K562 (cell line): ENCODE measurements around the gene LGI4. TPM values are rescaled to one million over a fixed set of nuclear protein-coding genes. Genes with fewer than 3 reads are reported as not detected.

Experiments used
- ATAC-seq: fragments of 200-7000 bp; cut with Tn5 transposase; 3 replicates; pipeline ENCODE4 v1.9.1; 2020; ENCODE audit warnings: moderate library complexity
- BruUV-seq: library from RNA; stranded (reverse); fragments of 400-500 nt; replicated peaks from 2 replicates; lab custom pipeline; 2021; lab: Mats Ljungman, UMichigan
- CTCF ChIA-PET: fragments of 300-600 bp; formaldehyde crosslinking; extraction: SDS; loops from one replicate; lab custom pipeline; 2021; ENCODE audit warnings: low intra/inter-chr PET ratio; lab: Yijun Ruan, JAX
- POLR2A ChIA-PET: fragments of 300-600, 350-650 bp; sonication (Branson Sonifier 250); formaldehyde crosslinking; extraction: SDS; loops from one replicate; lab custom pipeline; 2021; ENCODE audit warnings: antibody characterized with exemption, inconsistent platforms; lab: Yijun Ruan, JAX
- DNase-seq, 4 experiments: peaks; one replicate each; pipeline versions ENCODE4 v3.0.0 to v3.0.0-alpha.2; 2011 to 2018; ENCODE audit warnings: low spot score in 3 of 4, mixed read lengths in 3 of 4; ENCODE audit errors: extremely low read depth in 1 of 4
- FAIRE-seq: peaks from 2 replicates; lab custom pipeline; 2011; peaks lifted over from hg19 to GRCh38; lab: Jason Lieb, UNC
- H2AFZ ChIP-seq: 2 replicates; pipeline ENCODE4 v1.6.0; 2011; ENCODE audit warnings: low read depth, low read length, control low read depth, inconsistent platforms
- H3K27ac ChIP-seq: fragments of 200-600 bp; 3 replicates; pipeline ENCODE4 v1.8.0; 2011; ENCODE audit warnings: low read depth, mild to moderate bottlenecking, control low read depth, inconsistent platforms, low read length, moderate library complexity, mixed read lengths; ENCODE audit errors: extremely low read depth
- H3K27me3 ChIP-seq, 2 experiments: fragments of 300-600 bp in 1 of 2; 2 replicates in 1 of 2; 3 replicates in 1 of 2; pipeline versions ENCODE4 v1.6.0 to v1.8.0; 2011; ENCODE audit warnings: inconsistent platforms in 2 of 2, low read length in 2 of 2, mild to moderate bottlenecking in 1 of 2, mixed read lengths in 1 of 2, moderate library complexity in 1 of 2; ENCODE audit not compliant: control insufficient read depth in 2 of 2, insufficient read depth in 2 of 2
- H3K36me3 ChIP-seq: fragments of 300-600 bp; 3 replicates; pipeline ENCODE4 v1.8.0; 2011; ENCODE audit warnings: mild to moderate bottlenecking, low read length, inconsistent platforms; ENCODE audit not compliant: control insufficient read depth, insufficient read depth
- H3K4me1 ChIP-seq, 2 experiments: fragments of 200-600 bp in 1 of 2; replicated peaks in 1 of 2; 2 replicates in 1 of 2; 3 replicates in 1 of 2; pipeline versions ENCODE4 v1.5.1 to v1.8.0; 2011; ENCODE audit warnings: inconsistent platforms in 2 of 2, low read length in 2 of 2, mild to moderate bottlenecking in 1 of 2, mixed read lengths in 1 of 2, moderate library complexity in 1 of 2; ENCODE audit not compliant: control insufficient read depth in 2 of 2, insufficient read depth in 2 of 2
- H3K4me2 ChIP-seq: 2 replicates; pipeline ENCODE4 v1.6.1; 2011; ENCODE audit warnings: low read length, control low read depth, inconsistent platforms, mixed read lengths; ENCODE audit not compliant: insufficient read depth
- H3K4me3 ChIP-seq: fragments of 200-600 bp; sonication (generic), shearing (Covaris generic); 2 replicates; pipeline ENCODE4 v1.5.1; 2016; ENCODE audit warnings: control low read depth, inconsistent platforms
- H3K79me2 ChIP-seq: fragments of 200-600 bp; 3 replicates; pipeline ENCODE4 v1.8.0; 2011; ENCODE audit warnings: low read length, inconsistent platforms; ENCODE audit not compliant: control insufficient read depth, insufficient read depth
- H3K9ac ChIP-seq, 2 experiments: 2 replicates each; pipeline versions ENCODE4 v1.6.0 to v1.6.1; 2011; ENCODE audit warnings: low read depth in 2 of 2, low read length in 2 of 2, control low read depth in 1 of 2, inconsistent platforms in 1 of 2, mild to moderate bottlenecking in 1 of 2, mixed read lengths in 1 of 2; ENCODE audit not compliant: insufficient read depth in 1 of 2
- H3K9me1 ChIP-seq: one replicate; pipeline ENCODE4 v1.6.0; 2011; ENCODE audit warnings: inconsistent platforms, mild to moderate bottlenecking, low read length, moderate library complexity; ENCODE audit not compliant: control insufficient read depth, insufficient read depth
- H3K9me3 ChIP-seq: replicated peaks from 2 replicates; pipeline ENCODE4 v1.5.1; 2011; ENCODE audit warnings: low read depth, low read length, inconsistent platforms; ENCODE audit not compliant: control insufficient read depth, insufficient read depth
- H4K20me1 ChIP-seq: replicated peaks from 2 replicates; pipeline ENCODE4 v1.6.1; 2011; ENCODE audit warnings: low read length, inconsistent platforms, mixed read lengths; ENCODE audit not compliant: control insufficient read depth, insufficient read depth
- ARID4B ChIP-seq: sonication (generic); formaldehyde crosslinking; IDR thresholded peaks from 2 replicates; pipeline ENCODE4 v1.8.0; 2022; ENCODE audit warnings: mild to moderate bottlenecking, missing genetic modification reagents
- ATF1 ChIP-seq, 2 experiments: fragments of 450-650 bp in 1 of 2; IDR thresholded peaks; 2 replicates each; pipeline ENCODE4 v1.6.1; 2016; ENCODE audit warnings: missing compliant biosample characterization in 1 of 2, missing genetic modification characterization in 1 of 2
- DACH1 ChIP-seq: fragments of 450-650 bp; IDR thresholded peaks from 2 replicates; pipeline ENCODE4 v1.6.1; 2018; ENCODE audit not compliant: partially characterized antibody
- ELF1 ChIP-seq: fragments of 200-800 bp; sonication (Bioruptor generic); IDR thresholded peaks from 2 replicates; pipeline ENCODE4 v1.6.1; 2016; ENCODE audit warnings: missing genetic modification characterization, missing compliant biosample characterization
- KAT7 ChIP-seq: sonication (generic); formaldehyde crosslinking; IDR thresholded peaks from 2 replicates; pipeline ENCODE4 v1.8.0; 2022; ENCODE audit warnings: missing genetic modification reagents, mild to moderate bottlenecking, borderline replicate concordance
- KHSRP ChIP-seq: fragments of 450-650 bp; IDR thresholded peaks from 2 replicates; pipeline ENCODE4 v1.6.1; 2017
- LARP7 ChIP-seq: fragments of 450-650 bp; IDR thresholded peaks from 2 replicates; pipeline ENCODE4 v1.6.1; 2016
- MNT ChIP-seq, 2 experiments: fragments of 450-650 bp; conservative IDR thresholded peaks; 2 replicates each; pipeline ENCODE4 v1.6.1; 2017; ENCODE audit warnings: mild to moderate bottlenecking in 2 of 2, moderate library complexity in 2 of 2
- SIN3A ChIP-seq, 2 experiments: fragments of 150-350 bp in 1 of 2; IDR thresholded peaks; 2 replicates each; pipeline ENCODE4 v1.6.1; 2011 to 2016; ENCODE audit warnings: borderline replicate concordance in 2 of 2, low read depth in 2 of 2, low read length in 2 of 2, mild to moderate bottlenecking in 2 of 2, moderate library complexity in 2 of 2; ENCODE audit not compliant: control insufficient read depth in 1 of 2
- TAF1 ChIP-seq: IDR thresholded peaks from 2 replicates; pipeline ENCODE4 v1.6.1; 2011; ENCODE audit warnings: mild to moderate bottlenecking, low read length, moderate library complexity; ENCODE audit not compliant: insufficient read depth, control insufficient read depth, severe bottlenecking; ENCODE audit errors: extremely low read depth
- USF1 ChIP-seq: sonication (generic); formaldehyde crosslinking; IDR thresholded peaks from 2 replicates; pipeline ENCODE4 v1.9.0; 2022; ENCODE audit warnings: mild to moderate bottlenecking, missing genetic modification reagents
- YY1 ChIP-seq, 3 experiments: IDR thresholded peaks; 2 replicates each; pipeline ENCODE4 v1.6.1; 2011; ENCODE audit warnings: low read length in 2 of 3, mild to moderate bottlenecking in 2 of 3, moderate library complexity in 2 of 3, borderline replicate concordance in 1 of 3, control low read depth in 1 of 3, low read depth in 1 of 3; ENCODE audit not compliant: insufficient read depth in 3 of 3, insufficient replicate concordance in 2 of 3, control insufficient read depth in 1 of 3, insufficient read length in 1 of 3; ENCODE audit errors: extremely low read depth in 1 of 3
- ZFP36 ChIP-seq: fragments of 150-350 bp; IDR thresholded peaks from 2 replicates; pipeline ENCODE4 v1.6.1; 2018; ENCODE audit warnings: low read length, low read depth; ENCODE audit not compliant: partially characterized antibody
- ZNF197 ChIP-seq: fragments of 200-800 bp; sonication (Bioruptor generic); IDR thresholded peaks from 2 replicates; pipeline ENCODE4 v1.6.1; 2016; ENCODE audit warnings: low read depth, missing genetic modification characterization, missing compliant biosample characterization
- WGBS: fragments of 100-300 bp; shearing (Covaris generic); methylation state at CpG from one replicate; pipeline ENCODE4 v1.1.6; 2016; ENCODE audit warnings: low coverage, mixed read lengths; ENCODE audit not compliant: insufficient coverage; ENCODE audit errors: missing lambda C conversion rate; 5-methylcytosine and 5-hydroxymethylcytosine counted together
- in situ Hi-C: fragments of 300-500 bp; cut with MboI; formaldehyde crosslinking; loops from 4 replicates; pipeline ENCODE4 v1.15.0; 2018; ENCODE audit warnings: inconsistent platforms, mixed read lengths
- intact Hi-C: fragments of 100-400 bp; cut with micrococcal nuclease; formaldehyde crosslinking; loops from 2 replicates; pipeline ENCODE4 v1.14.2; 2022
- polyA plus RNA-seq, 8 experiments: library from polyadenylated mRNA; depleted of rRNA in 4 of 8; stranded (reverse) in 5 of 8; unstranded in 3 of 8; fragments of >200 nt; fragmentation: Nextera tagmentation in 2 of 8; fragmentation: Illumina TruSeq in 1 of 8; extraction: Ambion mirVana in 2 of 8; extraction: Trizol in 1 of 8; gene quantifications; 2 replicates each; pipeline versions ENCODE4 v1.2.1 to v1.2.3, GENCODE V29; 2011 to 2014; ENCODE audit warnings: inconsistent platforms in 1 of 8, missing spikeins in 1 of 8
- total RNA-seq, 7 experiments: library from RNA; depleted of rRNA in 6 of 7; stranded (reverse); fragments of >200 nt in 6 of 7; fragmentation: Illumina TruSeq in 2 of 7; extraction: Trizol in 2 of 7; gene quantifications; 2 replicates each; pipeline versions ENCODE4 v1.2.1 to v1.2.3, GENCODE V29; 2011 to 2021; ENCODE audit warnings: low replicate concordance in 1 of 7

LGI4 gene
- total and polyA plus RNA-seq, 9 of the 15 experiments (the other 6 are each of a cell fraction or from before 2014, with no cell fraction given): 0.14 to 0.30 (median 0.24) TPM; not detected in 4

GRCh38 chr19:35155441-35155840, 20.6 kb upstream of the LGI4 start:
- Histone ChIP-seq H2AFZ (peak overlapping the region; percentile 91), H3K36me3 (peaks cover 51% of the 10 kb centered on the region), H3K9me3 (no peaks in the 10 kb centered on the region), H3K4me2 (peak overlapping the region; percentile 95), H3K4me1 (peaks cover 13 to 44% of the 10 kb centered on the region in 2 experiments; a peak in 4 of 5 replicates), H3K4me3 (peak overlapping the region; percentile 92), H3K9me1 (no peaks in the 10 kb centered on the region), H4K20me1 (no peaks in the 10 kb centered on the region), H3K9ac (peak overlapping the region; percentile 89 to 96), H3K27ac (peak overlapping the region; percentile 95), H3K79me2 (peaks cover 51% of the 10 kb centered on the region), H3K27me3 (no peaks in the 10 kb centered on the region)
- in situ Hi-C loops: no loop called here
- CTCF ChIA-PET: no interaction called here
- intact Hi-C loops: loop anchor here (5.0 kb wide), 1 partner anchor 112 kb away; the partner anchor contains the start of gene USF2
- ATAC-seq (peak; percentile 19), FAIRE-seq (no peak), DNase-seq (peak; percentile 42 to 48 (median 46))
- BruUV-seq: no TSS peak
- POLR2A ChIA-PET: interaction anchor here (0.6 to 1.2 kb wide), 3 partner anchors 48 to 521 kb away, joined by 3 read pairs; no protein-coding TSS in a partner anchor
- WGBS: under 1% methylated on average over 17 of the region's 17 CpGs
- TF ChIP-seq KHSRP: no peak
- TF ChIP-seq LARP7: no peak
- TF ChIP-seq ZFP36: no peak
- no peak for TF ChIP-seq ZNF197 (CRISPR knock-in tag)
- no peak for TF ChIP-seq ATF1 (CRISPR knock-in tag; IDR thresholded peaks at IDR 0.05)
- 0 out of 2 replicates have a peak, but pooled peaks have one; percentile 22 for TF ChIP-seq ATF1 (tag; IDR thresholded peaks at IDR 0.05)
- TF ChIP-seq YY1 (IDR thresholded peaks at IDR 0.05; ENCODE audit: borderline replicate concordance in 1 of 3, control insufficient read depth in 1 of 3, extremely low read depth in 1 of 3, insufficient read depth in 3 of 3, insufficient read length in 1 of 3, insufficient replicate concordance in 2 of 3, low read depth in 1 of 3, low read length in 2 of 3): peak in 2 of 3 experiments; percentile 15 to 55
- TF ChIP-seq DACH1: no peak
- peak; percentile 18; the same call in 1 of the 2 replicates for TF ChIP-seq USF1 (CRISPR knock-in tag)
- TF ChIP-seq MNT (conservative IDR thresholded peaks at IDR 0.05): peak in 1 of 2 experiments; percentile 29; a peak in 1 of 4 replicates
- TF ChIP-seq TAF1: no peak
- peak in 1 of 2 experiments; percentile 13; a peak in 1 of 4 replicates for TF ChIP-seq SIN3A (IDR thresholded peaks at IDR 0.05; ENCODE audit: borderline replicate concordance in 2 of 2, control insufficient read depth in 1 of 2, low read depth in 2 of 2, low read length in 2 of 2)
- peak; percentile 43; the same call in 1 of the 2 replicates for TF ChIP-seq ELF1 (tag)
- TF ChIP-seq KAT7 (CRISPR knock-in tag): peak; percentile 91
- TF ChIP-seq ARID4B (CRISPR knock-in tag): 0 out of 2 replicates have a peak, but pooled peaks have one; percentile 2
